GM12891 (cell line): Measurements from ENCODE around the gene UGT1A7.

Experiments used
- PAX5 ChIP-seq: IDR thresholded peaks from 2 replicates; pipeline ENCODE4 v1.6.1; 2011; ENCODE audit warnings: low read length, moderate library complexity, mild to moderate bottlenecking; ENCODE audit not compliant: insufficient read depth, severe bottlenecking
- POLR2A ChIP-seq: IDR thresholded peaks from 2 replicates; pipeline ENCODE4 v1.6.1; 2011; ENCODE audit warnings: low read depth, low read length, control low read depth
- POLR2AphosphoS5 ChIP-seq: IDR thresholded peaks from 2 replicates; pipeline ENCODE4 v1.6.1; 2011; ENCODE audit warnings: low read depth, low read length, control low read depth
- POU2F2 ChIP-seq: IDR thresholded peaks from 2 replicates; pipeline ENCODE4 v1.6.1; 2011; ENCODE audit warnings: low read depth, mild to moderate bottlenecking, control low read depth, low read length, moderate library complexity
- TAF1 ChIP-seq: IDR thresholded peaks from 2 replicates; pipeline ENCODE4 v1.6.1; 2011; ENCODE audit warnings: low read depth, low read length, control low read depth

- TF ChIP-seq POLR2A (no peak), TAF1 (no peak), POLR2AphosphoS5 (no peak), PAX5 (no peak), POU2F2 (no peak)
Measured at GRCh38 chr2:233680361-233681045, 1.2 kb upstream of the UGT1A7 start.
